Fibroblast of upper back skin (primary cell): ENCODE results near the gene KRT2.

Experiments
- DNase-seq: peaks from one replicate; pipeline ENCODE4 v3.0.0-alpha.2; 2013

Gene KRT2

DNA sequence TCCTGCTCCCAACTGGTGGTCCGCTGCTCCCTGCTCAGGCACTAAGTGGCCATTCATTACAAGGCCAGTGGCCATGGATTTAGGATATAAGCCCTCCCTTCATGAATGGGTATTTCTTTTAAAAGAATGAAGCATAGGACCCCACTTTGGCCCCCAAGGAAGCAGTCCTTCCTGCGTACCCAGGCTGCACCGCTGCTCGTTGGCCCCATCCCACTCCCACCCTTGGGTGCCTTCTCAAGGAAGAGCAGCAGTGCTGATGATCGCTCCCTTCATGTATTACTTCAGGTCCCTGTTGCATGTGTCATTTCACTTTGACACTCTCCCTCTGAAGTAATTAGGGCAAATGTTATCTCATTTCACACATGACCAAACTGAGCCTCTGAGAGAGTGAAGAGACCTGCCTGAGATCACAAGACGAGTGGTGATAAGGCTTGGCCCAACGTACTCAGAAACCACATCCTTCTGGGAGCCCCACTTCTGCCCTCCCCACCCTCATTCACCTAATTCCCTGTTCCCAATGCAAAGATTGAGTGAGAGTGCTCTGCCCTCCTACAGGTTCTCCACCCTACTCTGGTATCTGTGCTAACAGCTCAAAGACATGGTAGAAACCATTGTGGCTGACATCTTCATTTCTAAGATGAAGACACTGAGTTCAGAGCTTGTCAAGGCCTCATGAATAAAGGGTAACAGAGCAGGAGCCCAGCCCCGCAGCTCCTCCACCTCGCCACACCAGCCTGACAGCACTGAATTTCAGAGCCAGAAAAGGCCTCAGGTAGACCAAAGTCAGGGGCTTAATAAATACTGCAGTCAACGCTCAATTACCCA lies 10.3 kb upstream of the KRT2 start:
- no peak for DNase-seq

DNA sequence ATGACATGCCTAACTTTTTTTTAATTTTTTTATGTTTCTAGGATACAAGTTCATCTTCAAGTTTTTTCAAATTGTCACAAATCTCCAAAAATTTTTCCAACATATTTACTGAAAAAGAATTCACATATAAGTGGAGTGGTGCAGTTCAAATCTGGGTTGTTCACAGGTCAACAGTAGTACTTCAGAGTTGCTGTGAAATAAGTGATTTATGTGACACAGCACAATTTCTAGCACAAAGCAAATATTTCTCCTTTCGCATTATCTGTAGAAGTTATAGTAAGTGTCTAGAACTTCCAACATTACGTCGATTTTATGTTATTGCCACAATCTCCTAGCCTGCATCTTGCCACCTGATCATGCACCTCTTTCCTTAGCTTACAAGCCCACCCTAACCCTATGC lies 9.7 kb upstream of the KRT2 start:
- DNase-seq = no peak

DNA sequence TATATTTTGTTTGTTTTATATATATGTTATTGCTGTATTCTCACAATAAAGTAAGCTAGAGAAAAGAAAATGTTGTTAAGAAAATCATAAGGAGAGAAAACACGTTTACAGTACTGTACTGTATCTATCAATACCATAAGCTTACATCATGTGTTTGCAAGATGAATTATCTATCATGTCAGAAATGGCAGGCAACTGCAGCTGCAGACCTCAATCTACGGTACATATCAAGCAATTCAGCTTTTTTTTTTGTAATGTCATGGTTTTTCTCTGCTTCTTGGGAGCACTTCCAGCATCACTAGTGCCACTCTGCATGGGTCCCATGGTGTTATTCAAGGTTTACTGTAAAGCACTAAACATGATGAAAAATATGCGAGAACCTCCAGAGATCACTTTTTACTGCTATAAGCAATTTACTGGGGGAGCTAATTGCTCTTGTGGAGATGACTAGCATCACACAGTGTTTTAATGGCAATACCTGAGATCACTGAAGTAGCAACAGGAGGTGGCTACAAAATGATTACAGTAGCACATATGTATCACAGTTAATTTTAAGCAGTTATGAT lies 9.0 kb upstream of the KRT2 start:
- DNase-seq = no peak

DNA sequence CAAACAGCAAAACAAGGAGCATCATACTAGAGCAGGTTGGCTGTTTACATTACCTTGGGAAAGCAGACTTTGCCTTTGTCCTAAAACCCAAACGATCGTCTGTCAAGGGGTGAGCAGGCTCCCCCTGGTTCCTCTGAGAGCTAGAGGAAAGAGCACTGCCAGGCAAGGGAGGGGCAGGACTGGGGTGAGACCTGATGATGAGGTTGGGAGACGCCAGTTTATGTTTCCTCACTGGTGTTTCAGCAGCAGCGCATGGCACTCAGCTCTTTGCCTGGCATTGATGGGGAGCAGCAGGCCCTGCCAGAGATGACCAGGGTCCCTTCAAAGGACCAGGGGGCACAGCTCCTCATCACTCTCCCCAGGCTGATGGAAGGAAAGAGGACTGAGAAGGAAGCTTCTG lies 7.9 kb upstream of the KRT2 start:
- DNase-seq = no peak

DNA sequence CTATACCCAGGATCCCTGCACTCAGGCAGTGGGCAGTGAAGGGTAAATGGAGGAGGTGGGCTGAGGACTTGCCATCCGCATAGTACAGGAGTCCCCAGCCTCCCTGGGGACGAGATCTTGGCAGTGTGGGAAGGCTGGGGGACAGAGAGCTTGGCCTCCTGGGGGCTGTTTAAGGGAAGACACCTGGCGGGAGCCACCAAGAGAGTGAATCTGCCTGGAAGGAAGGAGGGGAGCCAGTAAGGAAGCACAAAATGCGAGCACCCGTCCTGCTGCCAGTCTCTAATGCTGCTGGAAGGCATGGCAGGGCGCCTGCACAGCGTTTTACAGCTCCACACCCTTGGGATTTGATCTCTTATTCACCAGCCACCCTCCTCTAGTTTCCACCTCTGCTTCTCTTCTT lies 7.4 kb upstream of the KRT2 start:
- no peak for DNase-seq

DNA sequence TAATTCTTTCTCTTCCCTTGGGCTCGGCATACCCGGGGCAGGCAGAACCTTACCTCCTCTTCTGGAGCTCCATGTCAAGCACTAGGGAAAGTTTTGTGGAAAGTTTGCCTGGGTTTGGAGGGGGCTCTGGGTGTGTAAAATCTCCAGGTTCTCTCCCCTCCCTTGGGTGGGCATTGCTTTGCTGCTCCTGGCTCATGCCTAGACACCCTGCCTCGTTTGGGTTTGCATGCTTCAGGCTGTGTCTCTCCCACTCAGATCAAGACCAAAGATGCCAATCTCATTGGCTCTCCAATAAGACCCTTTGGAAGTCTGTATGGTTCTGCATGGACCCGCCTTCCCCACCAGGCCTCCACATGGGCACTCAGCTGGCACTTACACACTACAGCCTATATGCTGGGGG lies 6.2 kb upstream of the KRT2 start:
- no peak for DNase-seq

DNA sequence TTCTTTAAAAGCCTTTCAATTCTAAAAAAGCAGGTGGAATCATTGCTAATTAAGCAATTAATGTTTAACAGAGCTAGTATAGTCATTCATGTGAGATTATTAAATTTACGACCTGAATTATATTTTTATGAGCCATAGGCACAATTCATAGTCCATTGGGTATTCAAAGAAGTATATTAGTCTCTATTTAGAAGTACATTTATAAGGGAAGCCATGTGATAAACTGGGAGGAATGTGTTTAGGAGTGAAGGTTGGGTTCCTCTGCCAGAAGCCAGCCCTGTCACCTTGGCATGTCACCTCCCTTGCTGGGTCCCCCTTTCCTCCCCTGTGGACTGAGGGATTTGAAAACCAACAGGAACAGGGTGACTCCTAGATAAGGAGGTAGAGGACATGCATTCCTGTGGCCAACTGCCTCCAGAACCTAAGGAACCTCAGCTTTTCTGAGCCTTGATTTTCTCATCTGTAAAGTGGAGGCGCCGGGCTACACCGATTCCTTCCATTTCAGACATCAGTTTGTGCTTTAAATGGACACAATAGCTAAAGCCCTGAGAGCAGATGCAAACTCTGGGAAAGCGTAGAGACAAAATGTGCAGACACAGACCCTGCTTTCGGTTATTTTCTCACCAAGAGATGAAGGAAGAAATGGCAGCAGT lies 5.4 kb upstream of the KRT2 start:
- DNase-seq = no peak

DNA sequence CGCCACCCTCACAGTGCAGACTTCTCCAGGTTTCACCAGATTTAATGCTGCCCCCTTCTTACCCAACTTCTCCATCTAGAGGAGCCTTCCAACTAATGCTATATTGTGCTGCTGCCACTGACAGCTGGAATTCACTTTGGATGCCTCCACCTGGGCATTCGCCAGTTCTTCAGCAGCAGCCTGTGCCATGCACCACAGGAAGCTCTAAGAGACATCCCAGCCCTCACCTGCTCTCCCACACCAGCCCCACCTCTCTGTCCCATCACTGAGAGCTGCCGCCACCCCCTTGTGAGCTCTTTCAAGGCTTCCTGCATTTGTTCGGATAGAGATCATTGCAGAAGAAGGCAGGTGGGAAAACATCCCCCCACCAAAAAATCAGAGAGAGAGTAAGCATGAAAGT lies 4.6 kb upstream of the KRT2 start:
- DNase-seq = no peak

DNA sequence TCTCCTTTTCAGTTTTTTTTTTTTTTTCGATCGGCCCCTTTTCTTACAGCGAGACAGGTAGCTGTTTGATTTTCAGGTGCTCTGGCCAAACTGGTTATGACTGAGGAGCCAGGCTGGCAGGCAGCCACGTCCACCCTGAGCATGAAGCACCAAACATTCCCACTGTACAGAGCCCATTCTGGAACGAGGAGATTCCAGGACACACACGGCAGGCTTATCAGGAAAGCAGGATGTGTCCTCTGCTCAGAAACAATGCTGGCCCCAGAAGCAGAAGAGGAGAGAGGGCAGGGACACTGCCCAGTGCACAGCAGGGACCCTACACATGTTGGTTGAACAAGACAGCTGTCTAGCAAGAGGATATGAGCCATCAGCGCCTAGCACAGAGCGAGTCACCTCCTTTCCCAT lies 3.7 kb upstream of the KRT2 start:
- DNase-seq = no peak

DNA sequence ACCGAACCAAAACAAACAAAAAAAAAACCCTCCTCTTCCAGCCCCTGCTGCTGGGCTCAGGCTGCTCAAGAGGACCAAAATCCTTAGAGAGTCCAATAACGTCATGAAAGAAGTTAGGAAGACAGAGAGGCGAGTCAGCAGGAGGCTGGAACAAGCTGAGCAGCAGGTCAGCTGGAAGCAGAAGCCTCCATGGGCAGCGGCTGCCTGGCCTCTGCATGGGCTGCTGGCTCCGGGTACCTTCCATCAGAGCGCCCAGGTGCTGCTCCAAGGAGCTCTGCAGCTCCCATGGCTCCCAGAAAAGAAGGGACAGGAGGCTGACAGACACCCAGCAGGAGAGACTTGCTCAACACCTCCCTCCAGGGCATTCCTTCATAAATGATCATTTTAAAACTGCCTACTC lies 3.2 kb upstream of the KRT2 start:
- no peak for DNase-seq

DNA sequence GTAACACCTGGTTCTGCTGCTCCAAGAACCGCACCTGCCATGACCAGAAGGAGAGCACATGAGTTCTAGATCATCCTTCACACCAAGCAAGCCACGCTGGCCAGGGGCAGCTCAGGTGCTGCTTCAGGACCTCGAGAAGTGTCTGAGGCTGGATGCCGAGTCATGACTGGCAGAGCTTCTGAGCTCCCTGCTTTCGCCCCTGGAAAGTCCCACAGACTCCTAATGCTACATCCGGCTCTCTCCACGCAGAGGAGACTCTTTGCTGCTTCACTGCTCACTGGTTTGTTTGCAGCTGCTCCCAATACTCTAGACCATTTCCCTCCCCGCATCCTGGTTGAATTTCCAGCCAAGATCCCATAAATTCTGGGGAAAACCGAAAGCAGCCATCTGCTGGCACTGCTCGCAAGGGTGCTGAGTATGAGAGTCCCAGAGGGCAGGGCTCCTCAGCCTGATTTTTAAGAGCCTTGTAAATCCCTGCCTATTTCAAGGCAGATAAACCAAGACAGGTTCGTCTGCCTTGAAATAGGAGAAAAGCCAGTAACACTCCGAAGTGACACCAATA lies 1.4 kb downstream of the KRT2 start:
- no peak for DNase-seq

DNA sequence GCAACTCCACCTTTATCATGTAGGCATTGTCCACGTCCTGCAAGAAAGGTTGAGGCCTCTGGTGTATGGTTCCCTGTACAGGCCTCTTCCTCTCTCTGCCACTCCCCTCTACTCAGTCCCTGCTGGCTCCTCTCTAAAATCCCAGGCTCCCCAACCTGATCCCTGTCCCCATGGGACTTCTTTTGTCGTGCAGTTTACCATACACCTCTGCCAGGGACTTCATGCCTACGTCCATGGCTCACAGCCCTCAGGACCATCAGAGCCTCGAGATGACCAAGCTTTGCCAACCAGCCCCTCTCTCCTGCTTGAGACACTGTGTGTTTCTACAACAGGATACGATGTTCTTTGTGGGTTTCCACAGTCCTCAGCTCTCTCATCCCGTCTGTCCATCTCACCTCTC lies 2.9 kb downstream of the KRT2 start:
- no peak for DNase-seq

DNA sequence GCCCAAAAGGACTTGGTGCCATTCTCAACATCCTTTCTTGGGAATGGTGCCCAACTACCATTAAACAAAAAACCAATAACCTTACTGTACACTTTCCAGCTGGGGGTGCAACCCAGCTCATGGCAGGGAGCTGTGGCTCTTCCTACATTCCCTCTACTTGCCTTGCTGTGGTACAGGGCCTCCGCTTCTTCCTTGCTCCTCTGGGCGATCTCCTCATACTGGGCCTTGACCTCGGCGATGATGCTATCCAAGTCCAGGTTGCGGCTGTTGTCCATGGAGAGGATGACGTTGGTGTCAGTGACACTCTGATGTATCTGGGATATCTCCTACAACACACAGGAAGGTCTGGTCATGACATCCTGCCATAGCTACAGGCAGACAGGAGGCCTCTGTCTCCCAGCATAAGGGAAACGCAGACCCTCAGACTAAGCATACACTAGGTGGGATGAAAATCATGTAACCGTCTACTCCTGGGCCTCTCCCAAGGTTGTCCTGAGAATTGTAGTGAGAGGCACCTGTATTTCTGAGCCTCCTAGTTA lies 3.9 kb downstream of the KRT2 start:
- no peak for DNase-seq

DNA sequence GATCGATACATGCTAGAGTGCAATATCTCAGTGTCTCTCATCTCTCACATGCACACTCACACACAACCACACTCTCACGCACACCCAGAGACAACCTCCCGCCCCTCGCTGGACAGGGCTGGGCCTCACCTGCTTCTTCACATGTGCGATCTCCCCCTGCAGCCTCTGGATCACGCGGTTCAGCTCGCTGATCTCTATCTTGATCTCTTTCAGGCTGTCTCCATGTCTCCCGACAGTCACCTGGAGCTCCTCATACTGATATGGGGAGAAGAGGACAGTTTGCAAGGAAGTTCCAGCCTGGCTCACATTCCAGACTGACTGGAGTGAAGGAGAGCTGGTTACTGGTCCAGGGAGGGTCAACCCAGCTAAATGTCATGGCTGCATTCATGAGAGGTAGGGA lies 4.4 kb downstream of the KRT2 start:
- DNase-seq = no peak

DNA sequence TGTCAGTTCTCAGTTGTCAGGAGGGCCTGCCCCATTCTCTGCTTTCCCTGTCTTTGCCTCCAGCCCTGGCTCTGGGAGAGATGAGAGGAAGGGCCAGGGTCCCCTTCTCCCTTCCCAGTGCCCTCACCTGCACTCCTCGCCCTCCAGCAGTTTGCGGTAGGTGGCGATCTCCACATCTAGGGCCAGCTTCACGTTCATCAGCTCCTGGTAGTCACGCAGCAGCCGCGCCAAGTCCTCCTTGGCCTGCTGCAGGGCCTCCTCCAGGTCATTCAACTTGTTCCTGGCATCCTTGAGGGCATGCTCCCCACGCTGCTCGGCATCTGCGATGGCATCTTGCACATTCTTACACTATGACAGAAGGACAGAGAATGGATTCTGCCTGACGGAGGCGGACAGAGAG lies 5.4 kb downstream of the KRT2 start:
- DNase-seq = no peak

DNA sequence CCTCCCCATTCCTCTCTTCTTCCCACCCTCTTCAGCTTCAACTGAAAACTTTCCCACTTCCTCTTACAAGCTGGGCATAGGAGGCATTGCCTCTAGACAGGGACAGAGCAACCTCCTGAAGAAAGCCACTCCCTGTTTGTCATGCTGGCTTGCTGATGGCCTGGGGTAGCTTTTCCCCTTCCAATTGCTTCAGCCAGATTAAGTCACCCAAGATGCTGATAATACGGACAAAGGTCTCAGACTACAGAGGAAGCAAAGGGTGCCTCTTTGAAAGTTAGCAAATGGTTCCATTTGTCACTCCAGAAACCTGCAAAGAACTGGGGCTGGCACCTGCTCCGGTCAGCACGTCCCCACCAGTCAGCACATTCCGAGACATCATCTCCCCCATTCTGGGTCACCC lies 6.0 kb downstream of the KRT2 start:
- no peak for DNase-seq

DNA sequence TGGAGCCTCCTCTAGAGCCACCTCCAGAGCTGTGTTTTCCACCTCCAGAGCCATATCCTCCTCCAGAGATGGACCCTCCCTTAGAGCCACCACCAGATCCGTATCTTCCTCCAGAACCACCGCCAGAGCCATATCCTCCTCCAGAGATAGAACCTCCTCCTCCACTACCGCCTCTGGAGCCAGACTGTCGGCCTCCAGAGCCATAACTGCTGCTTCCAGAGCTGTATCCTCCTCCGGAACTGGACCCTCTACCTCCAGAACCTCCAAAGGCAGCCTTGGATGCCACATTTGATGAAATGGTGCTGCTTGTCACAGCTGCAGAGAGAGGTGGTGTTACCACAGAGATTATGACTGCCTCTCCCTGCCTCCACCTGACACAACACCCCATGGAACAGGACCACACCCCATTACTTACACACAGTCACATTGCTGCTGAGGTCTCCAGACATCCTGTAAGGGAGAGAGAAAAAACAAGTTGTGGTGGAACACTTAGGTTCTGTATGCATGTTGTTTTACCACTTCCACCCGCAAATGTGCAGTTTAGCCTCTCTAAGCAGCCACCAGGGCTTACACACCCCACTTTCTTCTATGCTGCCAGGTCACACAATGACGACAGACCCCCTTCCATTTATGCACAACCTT lies 6.8 kb downstream of the KRT2 start:
- DNase-seq = no peak

DNA sequence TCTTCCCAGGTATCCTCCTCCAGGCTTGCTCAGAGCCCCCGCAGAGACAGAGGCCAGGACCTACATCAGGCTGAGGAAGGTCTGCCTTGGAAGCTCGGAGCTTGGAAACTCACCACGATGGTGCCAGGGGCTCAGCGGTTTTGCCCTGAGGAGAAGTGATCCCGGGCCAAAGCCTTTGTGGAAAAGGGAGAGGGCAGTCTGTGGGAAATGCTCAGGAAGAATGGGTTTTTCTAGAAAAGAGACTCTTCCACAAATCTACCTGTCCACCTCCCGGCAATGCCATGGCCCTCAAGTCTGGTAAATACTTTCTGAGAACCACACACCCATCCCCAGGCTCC lies 8.0 kb downstream of the KRT2 start:
- DNase-seq = no peak

DNA sequence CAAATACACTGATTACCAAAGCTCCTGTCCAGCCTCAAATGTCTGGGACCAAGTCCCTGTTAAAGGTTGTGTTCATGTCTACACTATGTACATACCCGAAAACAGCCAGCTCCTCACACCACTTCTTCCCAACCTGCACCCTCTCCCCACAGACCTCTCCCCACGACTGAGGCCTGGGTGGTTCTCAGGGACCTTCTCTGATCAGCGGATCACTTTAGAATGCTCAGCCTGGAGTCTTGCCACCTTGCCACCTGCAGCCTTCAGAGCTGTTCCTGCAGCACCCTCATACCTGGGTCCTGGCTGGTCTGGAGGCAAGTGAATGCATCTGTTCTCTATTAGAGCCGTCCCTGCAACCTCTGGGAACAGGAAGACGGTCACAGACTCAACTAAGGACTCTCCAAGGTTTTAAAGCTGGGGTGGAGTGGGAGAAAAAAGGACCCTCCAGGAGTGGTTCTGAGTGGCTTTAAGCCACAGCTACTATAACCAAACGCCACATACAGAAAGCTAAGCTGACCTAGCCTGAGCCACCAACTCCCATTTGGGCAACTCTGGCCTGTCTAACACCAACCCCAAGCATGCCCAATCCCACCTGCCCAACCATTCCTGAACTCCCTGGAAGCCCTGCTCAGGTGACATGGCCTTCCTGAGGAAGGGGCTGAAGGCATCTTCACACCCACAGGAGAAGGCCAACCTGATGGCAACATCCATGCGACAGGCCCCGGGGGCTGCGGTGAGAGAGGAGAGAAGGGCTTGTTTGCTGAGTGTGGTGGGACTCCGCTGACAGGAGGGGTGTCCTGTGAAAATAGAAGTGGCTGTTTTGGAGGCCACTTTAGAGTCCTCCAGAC lies 8.6 kb downstream of the KRT2 start:
- DNase-seq = no peak

DNA sequence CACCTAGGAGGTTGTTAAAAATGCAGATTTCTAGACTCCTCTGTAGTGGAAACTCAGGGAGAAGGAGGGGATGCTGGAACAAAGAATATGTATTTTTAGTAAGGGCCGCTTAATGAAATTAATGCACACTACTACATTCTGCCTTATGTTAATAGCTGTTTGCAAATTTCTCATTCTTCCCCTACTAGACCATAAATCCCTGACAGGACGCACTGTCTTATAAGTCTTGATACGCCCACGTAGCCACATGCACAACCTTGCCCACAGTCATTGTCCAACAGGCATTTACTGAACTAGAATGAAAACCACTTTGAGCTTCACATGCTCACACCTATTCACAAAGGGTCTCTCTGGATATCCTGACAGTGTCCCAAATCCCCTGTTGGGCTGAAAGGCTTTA lies 10.5 kb downstream of the KRT2 start:
- DNase-seq = no peak

DNA sequence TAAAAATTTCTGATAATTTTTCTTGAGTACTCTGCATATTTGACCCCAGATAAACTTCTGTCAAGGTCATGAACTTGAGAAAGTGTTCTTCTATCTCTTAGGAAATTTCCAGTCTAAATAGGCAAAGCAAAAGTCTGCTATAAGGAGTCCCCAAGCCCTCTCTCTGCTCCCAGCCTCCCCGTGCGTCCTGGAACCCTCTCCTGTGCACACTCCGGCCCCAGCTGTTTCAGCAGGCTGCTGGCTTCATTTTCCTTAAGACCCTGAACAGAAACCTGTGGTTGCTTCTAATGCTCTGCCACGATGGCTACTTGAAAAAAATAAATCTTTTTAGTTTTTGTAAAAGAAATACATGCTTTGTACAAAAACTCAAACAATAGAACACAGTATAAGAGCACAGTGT lies 14.7 kb downstream of the KRT2 start:
- DNase-seq = no peak

DNA sequence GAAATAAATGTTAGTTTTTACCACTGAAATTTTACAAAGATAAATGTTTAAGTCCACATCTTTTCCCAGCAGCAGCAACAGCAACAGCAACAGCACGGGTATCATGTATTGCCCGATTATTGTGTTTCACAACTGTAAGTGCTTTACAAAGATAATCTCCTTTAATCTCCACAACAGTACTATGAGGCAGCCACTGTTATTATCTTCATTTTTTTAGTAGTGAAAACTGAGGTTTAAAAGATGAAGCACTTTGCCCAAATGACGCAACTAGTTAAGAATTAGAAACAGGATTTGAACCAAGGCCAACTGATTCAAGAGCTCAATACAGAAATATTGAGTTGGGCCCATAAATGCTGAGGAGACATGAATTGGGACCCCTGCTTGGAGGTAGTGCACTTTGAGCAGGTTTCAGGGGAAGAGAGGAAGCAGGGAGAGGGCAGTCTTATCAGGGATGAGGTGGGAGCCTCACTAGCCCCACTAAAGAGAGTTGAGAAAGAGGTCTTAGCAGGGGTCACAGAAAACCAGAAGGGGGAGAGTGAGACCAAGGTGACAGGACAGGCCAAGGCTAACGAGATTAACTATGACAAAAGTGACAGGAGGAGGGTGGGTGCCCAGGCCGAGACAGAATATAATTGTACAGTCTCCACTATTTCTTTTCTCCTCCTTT lies 15.3 kb downstream of the KRT2 start:
- no peak for DNase-seq
